22Rv1 (cell line): ENCODE results near the gene WSB1.

Experiments used
- ZFX ChIP-seq: fragments of 450-650 bp; IDR thresholded peaks from 2 replicates; pipeline ENCODE4 v1.6.1; 2017; ENCODE audit warnings: antibody characterized with exemption, borderline replicate concordance
- TF ChIP-seq, protein P1 (sequence below): fragments of 450-650 bp; IDR thresholded peaks from 2 replicates; pipeline ENCODE4 v1.5.1; 2017; ENCODE audit warnings: mild to moderate bottlenecking

DNA sequence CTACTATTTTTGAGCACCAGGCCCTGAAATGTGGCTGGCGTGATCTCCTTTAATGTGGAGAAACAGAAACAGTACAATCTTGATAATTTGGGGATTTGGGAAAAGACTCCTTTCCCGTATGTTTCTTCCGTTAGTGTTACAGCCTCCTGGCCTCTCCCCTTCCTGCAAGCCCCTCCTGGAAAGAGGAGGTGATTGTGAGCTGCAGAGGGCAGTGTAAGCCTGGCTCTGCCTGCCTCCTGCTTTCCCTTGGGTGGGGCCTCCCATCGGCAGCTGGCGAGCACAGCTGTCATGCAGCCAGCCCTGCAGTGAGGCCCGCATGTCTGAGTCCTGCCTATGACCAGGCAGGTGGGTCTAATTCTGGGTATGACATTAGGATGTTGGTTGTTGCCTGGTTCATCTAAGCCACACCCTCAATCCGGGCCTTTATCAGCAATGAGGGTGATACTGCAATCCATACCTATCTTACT is 48.7 kb upstream of the WSB1 start:
- TF ChIP-seq, protein P1, sequence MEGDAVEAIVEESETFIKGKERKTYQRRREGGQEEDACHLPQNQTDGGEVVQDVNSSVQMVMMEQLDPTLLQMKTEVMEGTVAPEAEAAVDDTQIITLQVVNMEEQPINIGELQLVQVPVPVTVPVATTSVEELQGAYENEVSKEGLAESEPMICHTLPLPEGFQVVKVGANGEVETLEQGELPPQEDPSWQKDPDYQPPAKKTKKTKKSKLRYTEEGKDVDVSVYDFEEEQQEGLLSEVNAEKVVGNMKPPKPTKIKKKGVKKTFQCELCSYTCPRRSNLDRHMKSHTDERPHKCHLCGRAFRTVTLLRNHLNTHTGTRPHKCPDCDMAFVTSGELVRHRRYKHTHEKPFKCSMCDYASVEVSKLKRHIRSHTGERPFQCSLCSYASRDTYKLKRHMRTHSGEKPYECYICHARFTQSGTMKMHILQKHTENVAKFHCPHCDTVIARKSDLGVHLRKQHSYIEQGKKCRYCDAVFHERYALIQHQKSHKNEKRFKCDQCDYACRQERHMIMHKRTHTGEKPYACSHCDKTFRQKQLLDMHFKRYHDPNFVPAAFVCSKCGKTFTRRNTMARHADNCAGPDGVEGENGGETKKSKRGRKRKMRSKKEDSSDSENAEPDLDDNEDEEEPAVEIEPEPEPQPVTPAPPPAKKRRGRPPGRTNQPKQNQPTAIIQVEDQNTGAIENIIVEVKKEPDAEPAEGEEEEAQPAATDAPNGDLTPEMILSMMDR = peak; percentile 77
- TF ChIP-seq ZFX = no peak
